K562 (cell line): ENCODE data around the gene EEPD1. TPM values are rescaled to one million over a fixed set of nuclear protein-coding genes. Genes with fewer than 3 reads are reported as not detected.

Experiments
- ARID1B ChIP-seq: fragments of 450-650 bp; IDR thresholded peaks from 2 replicates; pipeline ENCODE4 v1.6.1; 2016; ENCODE audit warnings: antibody characterized with exemption, mild to moderate bottlenecking, inconsistent platforms
- ARID3A ChIP-seq: IDR thresholded peaks from 2 replicates; pipeline ENCODE4 v1.6.1; 2012; ENCODE audit warnings: low read depth, low read length, improper control_type of control experiment, borderline replicate concordance
- CSDE1 ChIP-seq, 2 experiments: fragments of 450-650 bp; IDR thresholded peaks; 2 replicates each; pipeline ENCODE4 v1.6.1; 2016; ENCODE audit warnings: mild to moderate bottlenecking in 1 of 2
- EHMT2 ChIP-seq: fragments of 450-650 bp; IDR thresholded peaks from 2 replicates; pipeline ENCODE4 v1.6.1; 2018; ENCODE audit warnings: antibody characterized with exemption
- ETV6 ChIP-seq, 3 experiments: fragments of 150-350 bp in 1 of 3; sonication (generic) in 1 of 3; formaldehyde crosslinking in 1 of 3; IDR thresholded peaks; 2 replicates each; pipeline versions ENCODE4 v1.6.1 to v1.8.0; 2014 to 2022; ENCODE audit warnings: borderline replicate concordance in 2 of 3, low read depth in 2 of 3, antibody characterized with exemption in 1 of 3, low read length in 1 of 3, mild to moderate bottlenecking in 1 of 3, missing genetic modification reagents in 1 of 3
- IRF2 ChIP-seq: sonication (generic); formaldehyde crosslinking; IDR thresholded peaks from 2 replicates; pipeline ENCODE4 v1.8.1; 2022; ENCODE audit warnings: mild to moderate bottlenecking, missing genetic modification reagents
- MAFF ChIP-seq: IDR thresholded peaks from 2 replicates; pipeline ENCODE4 v1.6.1; 2012; ENCODE audit warnings: low read length, improper control_type of control experiment
- NFE2 ChIP-seq: IDR thresholded peaks from 2 replicates; pipeline ENCODE4 v1.6.1; 2014; ENCODE audit warnings: antibody characterized with exemption, low read depth
- NR1H2 ChIP-seq: sonication (generic); formaldehyde crosslinking; IDR thresholded peaks from 2 replicates; pipeline ENCODE4 v1.4.0; 2020; ENCODE audit warnings: mild to moderate bottlenecking, missing genetic modification reagents
- PYGO2 ChIP-seq: fragments of 450-650 bp; IDR thresholded peaks from 2 replicates; pipeline ENCODE4 v1.6.1; 2016; ENCODE audit warnings: mild to moderate bottlenecking, missing genetic modification characterization, moderate library complexity, missing compliant biosample characterization
- RNF2 ChIP-seq: sonication (generic); IDR thresholded peaks from 2 replicates; pipeline ENCODE4 v1.6.1; 2016
- TSC22D4 ChIP-seq: fragments of 450-650 bp; IDR thresholded peaks from 2 replicates; pipeline ENCODE4 v1.6.1; 2016; ENCODE audit warnings: missing genetic modification characterization, missing biosample characterization, control low read depth
- ZBTB1 ChIP-seq: sonication (generic); formaldehyde crosslinking; IDR thresholded peaks from 2 replicates; pipeline ENCODE4 v1.8.1; 2023; ENCODE audit warnings: missing genetic modification reagents, low read depth, mild to moderate bottlenecking, borderline replicate concordance
- ZBTB11 ChIP-seq, 3 experiments: fragments of 200-800 bp in 1 of 3; fragments of 250-450 bp in 1 of 3; fragments of 450-650 bp in 1 of 3; sonication (Bioruptor Pico) in 1 of 3; sonication (Bioruptor generic) in 1 of 3; formaldehyde crosslinking in 1 of 3; IDR thresholded peaks; 2 replicates each; pipeline versions ENCODE4 v1.6.1 to v1.8.0; 2016 to 2022; ENCODE audit warnings: mild to moderate bottlenecking in 2 of 3, missing genetic modification characterization in 2 of 3, missing compliant biosample characterization in 1 of 3, moderate library complexity in 1 of 3
- ZC3H11A ChIP-seq: IDR thresholded peaks from 2 replicates; pipeline ENCODE4 v1.6.1; 2012; ENCODE audit warnings: low read depth, low read length, improper control_type of control experiment
- ZNF224 ChIP-seq: sonication (generic); formaldehyde crosslinking; IDR thresholded peaks from 2 replicates; pipeline ENCODE4 v1.8.0; 2022; ENCODE audit warnings: mild to moderate bottlenecking, missing genetic modification reagents
- ZNF766 ChIP-seq: fragments of 200-800 bp; sonication (Bioruptor generic); conservative IDR thresholded peaks from 2 replicates; pipeline ENCODE4 v1.6.1; 2016; ENCODE audit warnings: missing genetic modification characterization, missing compliant biosample characterization
- polyA plus RNA-seq, 8 experiments: library from polyadenylated mRNA; depleted of rRNA in 4 of 8; stranded (reverse) in 5 of 8; unstranded in 3 of 8; fragments of >200 nt; fragmentation: Nextera tagmentation in 2 of 8; fragmentation: Illumina TruSeq in 1 of 8; extraction: Ambion mirVana in 2 of 8; extraction: Trizol in 1 of 8; gene quantifications; 2 replicates each; pipeline versions ENCODE4 v1.2.1 to v1.2.3, GENCODE V29; 2011 to 2014; ENCODE audit warnings: inconsistent platforms in 1 of 8, missing spikeins in 1 of 8
- total RNA-seq, 7 experiments: library from RNA; depleted of rRNA in 6 of 7; stranded (reverse); fragments of >200 nt in 6 of 7; fragmentation: Illumina TruSeq in 2 of 7; extraction: Trizol in 2 of 7; gene quantifications; 2 replicates each; pipeline versions ENCODE4 v1.2.1 to v1.2.3, GENCODE V29; 2011 to 2021; ENCODE audit warnings: low replicate concordance in 1 of 7
- TF ChIP-seq, protein P1 (sequence below): fragments of 450-650 bp; IDR thresholded peaks from 2 replicates; pipeline ENCODE4 v1.6.1; 2014; ENCODE audit warnings: low read depth, mild to moderate bottlenecking, moderate library complexity, borderline replicate concordance
- TF ChIP-seq, protein P2 (sequence below): fragments of 450-650 bp; formaldehyde crosslinking; IDR thresholded peaks from 2 replicates; pipeline ENCODE4 v1.4.0; 2022; ENCODE audit warnings: missing genetic modification characterization

EEPD1 gene
- total and polyA plus RNA-seq, 9 of the 15 experiments (the other 6 are each of a cell fraction or from before 2014, with no cell fraction given): 0.01 to 1.5 (median 0.74) TPM; not detected in 1

DNA sequence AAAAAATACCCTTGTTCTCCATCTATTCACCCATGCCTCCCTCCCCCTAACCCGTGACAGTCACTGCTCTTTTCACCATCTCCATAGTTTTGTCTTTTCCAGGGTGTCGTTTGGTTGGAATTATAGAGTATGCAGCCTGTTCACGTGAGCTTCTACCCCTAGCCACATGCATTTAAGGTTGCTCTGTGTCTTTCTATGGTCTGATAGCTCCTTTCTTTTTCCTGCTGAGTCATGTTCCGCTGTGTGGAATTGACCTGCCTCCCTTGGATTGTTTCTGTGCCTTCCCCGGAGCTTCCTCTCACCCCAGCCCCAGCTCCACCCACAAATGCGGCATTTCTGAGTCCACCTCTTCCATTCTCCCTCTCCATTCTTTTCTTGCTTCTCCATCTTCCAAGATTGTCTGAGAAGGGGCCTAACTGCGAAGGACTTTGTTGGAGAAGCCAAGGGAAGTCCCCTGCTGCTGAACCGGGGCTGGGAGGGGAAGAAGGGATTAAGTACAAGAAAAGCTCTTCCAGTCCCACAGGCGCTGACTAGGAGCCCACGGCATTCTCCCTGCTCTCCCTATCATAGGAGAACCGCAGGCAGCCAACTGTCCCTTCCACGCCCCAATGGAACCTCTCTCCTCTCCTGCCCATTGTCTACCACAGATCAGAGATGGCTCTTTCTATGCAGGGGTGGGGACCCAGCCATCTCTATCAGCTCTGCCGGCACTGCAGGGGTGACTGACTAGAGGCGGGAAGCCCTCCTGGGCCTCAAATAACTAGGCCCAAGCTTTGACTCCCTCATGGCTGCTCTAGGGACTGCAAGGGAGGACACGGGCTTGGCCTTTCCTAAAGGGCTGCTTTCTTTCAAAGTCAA lies 149.1 kb downstream of the EEPD1 start (continued):
- TF ChIP-seq ZBTB11 (CRISPR knock-in tag; IDR thresholded peaks at IDR 0.05) (peak in 1 of 3 experiments; percentile 67; a peak in 1 of 6 replicates), PYGO2 (0 out of 2 replicates have a peak, but pooled peaks have one; percentile 21), EHMT2 (peak; percentile 9; the same call in 1 of the 2 replicates), RNF2 (no peak), MAFF (peak; percentile 96), ZBTB1 (no peak), ETV6 (IDR thresholded peaks at IDR 0.05; ENCODE audit: borderline replicate concordance in 1 of 2, low read depth in 2 of 2, low read length in 1 of 2) (no peak), ETV6 (CRISPR knock-in tag; IDR thresholded peaks at IDR 0.05; ENCODE audit: borderline replicate concordance) (no peak), ARID1B (peak; percentile 59), TSC22D4 (no peak), ZC3H11A (no peak), ZNF766 (CRISPR knock-in tag) (0 out of 2 replicates have a peak, but pooled peaks have one; percentile 42), CSDE1 (IDR thresholded peaks at IDR 0.05) (no peak), NR1H2 (CRISPR knock-in tag) (no peak), ARID3A (no peak), IRF2 (CRISPR knock-in tag) (no peak), ZNF224 (CRISPR knock-in tag) (no peak), NFE2 (peak; percentile 98)
- TF ChIP-seq, protein P1, sequence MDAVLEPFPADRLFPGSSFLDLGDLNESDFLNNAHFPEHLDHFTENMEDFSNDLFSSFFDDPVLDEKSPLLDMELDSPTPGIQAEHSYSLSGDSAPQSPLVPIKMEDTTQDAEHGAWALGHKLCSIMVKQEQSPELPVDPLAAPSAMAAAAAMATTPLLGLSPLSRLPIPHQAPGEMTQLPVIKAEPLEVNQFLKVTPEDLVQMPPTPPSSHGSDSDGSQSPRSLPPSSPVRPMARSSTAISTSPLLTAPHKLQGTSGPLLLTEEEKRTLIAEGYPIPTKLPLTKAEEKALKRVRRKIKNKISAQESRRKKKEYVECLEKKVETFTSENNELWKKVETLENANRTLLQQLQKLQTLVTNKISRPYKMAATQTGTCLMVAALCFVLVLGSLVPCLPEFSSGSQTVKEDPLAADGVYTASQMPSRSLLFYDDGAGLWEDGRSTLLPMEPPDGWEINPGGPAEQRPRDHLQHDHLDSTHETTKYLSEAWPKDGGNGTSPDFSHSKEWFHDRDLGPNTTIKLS: 0 out of 2 replicates have a peak, but pooled peaks have one; percentile 12
- TF ChIP-seq, protein P2, sequence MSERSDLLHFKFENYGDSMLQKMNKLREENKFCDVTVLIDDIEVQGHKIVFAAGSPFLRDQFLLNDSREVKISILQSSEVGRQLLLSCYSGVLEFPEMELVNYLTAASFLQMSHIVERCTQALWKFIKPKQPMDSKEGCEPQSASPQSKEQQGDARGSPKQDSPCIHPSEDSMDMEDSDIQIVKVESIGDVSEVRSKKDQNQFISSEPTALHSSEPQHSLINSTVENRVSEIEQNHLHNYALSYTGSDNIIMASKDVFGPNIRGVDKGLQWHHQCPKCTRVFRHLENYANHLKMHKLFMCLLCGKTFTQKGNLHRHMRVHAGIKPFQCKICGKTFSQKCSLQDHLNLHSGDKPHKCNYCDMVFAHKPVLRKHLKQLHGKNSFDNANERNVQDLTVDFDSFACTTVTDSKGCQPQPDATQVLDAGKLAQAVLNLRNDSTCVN (CRISPR knock-in tag): 0 out of 2 replicates have a peak, but pooled peaks have one; percentile 33
